ENCODE results near the gene NTRK2.
"Not testable (repeated sequence)": the region's sequence is repeated elsewhere in the genome, so short reads cannot be mapped to it uniquely, and the experiment has no call there.

NTRK2 gene

GRCh38 chr9:84858364-84858763, 188.8 kb downstream of the NTRK2 start:
- no peak for DNase-seq

- DNase-seq: no peak
Measured at GRCh38 chr9:84860249-84861115, 191.0 kb downstream of the NTRK2 start.

GRCh38 chr9:84861455-84861854, 191.9 kb downstream of the NTRK2 start:
- no peak for DNase-seq

- DNase-seq: no peak
Measured at GRCh38 chr9:84862308-84862707, 192.8 kb downstream of the NTRK2 start.

GRCh38 chr9:84862810-84863287, 193.3 kb downstream of the NTRK2 start:
- no peak for DNase-seq

- no peak for DNase-seq
Measured at GRCh38 chr9:84863372-84863771, 193.8 kb downstream of the NTRK2 start.

GRCh38 chr9:84866396-84867175, 197.1 kb downstream of the NTRK2 start:
- no peak for DNase-seq

GRCh38 chr9:84867186-84867585, 197.7 kb downstream of the NTRK2 start:
- no peak for DNase-seq

- DNase-seq: no peak
Measured at GRCh38 chr9:84869091-84869490, 199.6 kb downstream of the NTRK2 start.

- no peak for DNase-seq
Measured at GRCh38 chr9:84871983-84872382, 202.5 kb downstream of the NTRK2 start.

GRCh38 chr9:84874022-84874421, 204.5 kb downstream of the NTRK2 start:
- no peak for DNase-seq

GRCh38 chr9:84874596-84874995, 205.1 kb downstream of the NTRK2 start:
- no peak for DNase-seq

- DNase-seq: no peak
Measured at GRCh38 chr9:84875193-84875592, 205.7 kb downstream of the NTRK2 start.

GRCh38 chr9:84879631-84880030, 210.1 kb downstream of the NTRK2 start:
- DNase-seq: no peak

GRCh38 chr9:84880835-84881234, 211.3 kb downstream of the NTRK2 start:
- DNase-seq: no peak

- DNase-seq: no peak
Measured at GRCh38 chr9:84886866-84887265, 217.3 kb downstream of the NTRK2 start.

- no peak for DNase-seq
Measured at GRCh38 chr9:84891924-84892323, 222.4 kb downstream of the NTRK2 start.

GRCh38 chr9:84893419-84894128, 224.0 kb downstream of the NTRK2 start:
- DNase-seq: no peak

- no peak for DNase-seq
Measured at GRCh38 chr9:84894859-84895258, 225.3 kb downstream of the NTRK2 start.

GRCh38 chr9:84897362-84898094, 228.0 kb downstream of the NTRK2 start:
- DNase-seq: no peak

- no peak for DNase-seq
Measured at GRCh38 chr9:84898188-84898587, 228.7 kb downstream of the NTRK2 start.

GRCh38 chr9:84898618-84899017, 229.1 kb downstream of the NTRK2 start:
- not testable (repeated sequence) for DNase-seq

- no peak for DNase-seq
Measured at GRCh38 chr9:84899326-84899725, 229.8 kb downstream of the NTRK2 start.

All from activated CD8-positive, alpha-beta memory T cell treated with anti-CD3 and anti-CD28 coated beads, Interleukin-2, amount 50 U/mL, for 4 hours (primary cell).